Endothelial cell of umbilical vein (primary cell): ENCODE data around the gene CREB3L2. TPM values are rescaled to one million over a fixed set of nuclear protein-coding genes. Genes with fewer than 3 reads are reported as not detected.

Experiments
- BruUV-seq: library from RNA; stranded (reverse); fragments of 400-500 nt; replicated peaks from 2 replicates; lab custom pipeline; 2021; lab: Mats Ljungman, UMichigan
- CTCF ChIA-PET: fragments of 300-600, 350-600 bp; sonication (Branson Sonifier 250); formaldehyde crosslinking; loops from one replicate; lab custom pipeline; 2021; ENCODE audit warnings: antibody characterized with exemption, inconsistent platforms; lab: Charles Lee
- POLR2A ChIA-PET: fragments of 300-600, 350-600 bp; sonication (Branson Sonifier 250); formaldehyde crosslinking; loops from one replicate; lab custom pipeline; 2021; ENCODE audit warnings: antibody characterized with exemption, inconsistent platforms; lab: Charles Lee
- DNase-seq: peaks from one replicate; pipeline ENCODE4 v3.0.0-alpha.2; 2011; ENCODE audit warnings: low read depth, low spot score
- FAIRE-seq: peaks from 2 replicates; lab custom pipeline; 2011; peaks lifted over from hg19 to GRCh38; lab: Jason Lieb, UNC
- H2AFZ ChIP-seq: 2 replicates; pipeline ENCODE4 v1.6.0; 2012; ENCODE audit warnings: low read depth, low read length, control low read depth, inconsistent platforms
- H3K27ac ChIP-seq: 2 replicates; pipeline ENCODE4 v1.5.1; 2011; ENCODE audit warnings: low read depth, mild to moderate bottlenecking, control low read depth, low read length, moderate library complexity; ENCODE audit not compliant: insufficient read depth
- H3K27me3 ChIP-seq, 2 experiments: 2 replicates each; pipeline versions ENCODE4 v1.6.0 to v1.6.1; 2011; ENCODE audit warnings: low read length in 2 of 2, mixed read lengths in 1 of 2; ENCODE audit not compliant: control insufficient read depth in 2 of 2, insufficient read depth in 2 of 2
- H3K36me3 ChIP-seq, 2 experiments: 2 replicates in 1 of 2; 3 replicates in 1 of 2; pipeline ENCODE4 v1.5.1; 2011; ENCODE audit warnings: low read length in 2 of 2, mild to moderate bottlenecking in 1 of 2, moderate library complexity in 1 of 2; ENCODE audit not compliant: control insufficient read depth in 2 of 2, insufficient read depth in 2 of 2; ENCODE audit errors: extremely low read depth in 1 of 2
- H3K4me1 ChIP-seq: 3 replicates; pipeline ENCODE4 v1.5.1; 2011; ENCODE audit warnings: mild to moderate bottlenecking, low read length; ENCODE audit not compliant: control insufficient read depth, insufficient read depth; ENCODE audit errors: extremely low read depth
- H3K4me2 ChIP-seq: 2 replicates; pipeline ENCODE4 v1.6.1; 2011; ENCODE audit warnings: low read length, control low read depth, mixed read lengths; ENCODE audit not compliant: insufficient read depth
- H3K4me3 ChIP-seq, 3 experiments: fragments of 200-600 bp in 1 of 3; sonication (generic), shearing (Covaris generic) in 1 of 3; replicated peaks in 1 of 3; 2 replicates each; pipeline ENCODE4 v1.5.1; 2011 to 2016; ENCODE audit warnings: control low read depth in 3 of 3, low read length in 3 of 3, mild to moderate bottlenecking in 2 of 3, inconsistent platforms in 1 of 3, low read depth in 1 of 3, moderate library complexity in 1 of 3; ENCODE audit not compliant: insufficient read depth in 1 of 3
- H3K79me2 ChIP-seq: 2 replicates; pipeline ENCODE4 v1.6.0; 2012; ENCODE audit warnings: low read length, inconsistent platforms; ENCODE audit not compliant: control insufficient read depth, insufficient read depth
- H3K9ac ChIP-seq: replicated peaks from 2 replicates; pipeline ENCODE3; 2011; ENCODE audit warnings: low read length, control low read depth; ENCODE audit not compliant: insufficient read depth; ENCODE audit errors: extremely low read depth
- H3K9me1 ChIP-seq: replicated peaks from 3 replicates; pipeline ENCODE4 v1.6.0; 2011; ENCODE audit warnings: mild to moderate bottlenecking, low read length; ENCODE audit not compliant: control insufficient read depth, insufficient read depth; ENCODE audit errors: extremely low read depth
- H3K9me3 ChIP-seq: replicated peaks from 2 replicates; pipeline ENCODE4 v1.5.1; 2012; ENCODE audit warnings: low read length, inconsistent platforms; ENCODE audit not compliant: control insufficient read depth, insufficient read depth
- H4K20me1 ChIP-seq: replicated peaks from 2 replicates; pipeline ENCODE3; 2011; ENCODE audit warnings: mild to moderate bottlenecking, low read length; ENCODE audit not compliant: control insufficient read depth, insufficient read depth; ENCODE audit errors: extremely low read depth
- EZH2 ChIP-seq: IDR thresholded peaks from 2 replicates; pipeline ENCODE4 v1.6.1; 2012; ENCODE audit warnings: borderline replicate concordance, low read depth, mild to moderate bottlenecking, moderate library complexity, low read length, inconsistent platforms; ENCODE audit not compliant: severe bottlenecking
- FOS ChIP-seq: IDR thresholded peaks from 2 replicates; pipeline ENCODE4 v1.6.1; 2011; ENCODE audit warnings: mild to moderate bottlenecking, low read length, moderate library complexity, borderline replicate concordance; ENCODE audit not compliant: insufficient read depth
- GATA2 ChIP-seq: IDR thresholded peaks from 2 replicates; pipeline ENCODE4 v1.7.0; 2011; ENCODE audit warnings: low read depth, mild to moderate bottlenecking, moderate library complexity, mixed read lengths, low read length; ENCODE audit not compliant: insufficient read length, insufficient read depth
- JUN ChIP-seq: IDR thresholded peaks from 2 replicates; pipeline ENCODE4 v1.6.1; 2011; ENCODE audit warnings: borderline replicate concordance, low read depth; ENCODE audit not compliant: insufficient read length, insufficient read depth
- MYC ChIP-seq: IDR thresholded peaks from one replicate; pipeline ENCODE4 v1.6.1; 2011; ENCODE audit warnings: mild to moderate bottlenecking, low read depth, low read length
- POLR2A ChIP-seq: IDR thresholded peaks from 2 replicates; pipeline ENCODE4 v1.6.1; 2012; ENCODE audit warnings: low read depth, mild to moderate bottlenecking, control low read depth, low read length
- POLR2AphosphoS5 ChIP-seq: IDR thresholded peaks from 2 replicates; pipeline ENCODE4 v1.6.1; 2012; ENCODE audit warnings: low read depth, mild to moderate bottlenecking, control low read depth, low read length, moderate library complexity; ENCODE audit not compliant: insufficient read depth
- dilution Hi-C: fragments of 300-500 bp; cut with MboI; formaldehyde crosslinking; loops from one replicate; pipeline ENCODE4 v1.15.0; 2019; ENCODE audit warnings: low sequenced_read_pairs; ENCODE audit not compliant: extremely low pct_ligation_motif_present
- intact Hi-C: fragments of 100-400 bp; cut with micrococcal nuclease; formaldehyde crosslinking; loops from one replicate; pipeline ENCODE4 v1.10.0; 2022
- polyA plus RNA-seq, 4 experiments: library from polyadenylated mRNA; depleted of rRNA in 3 of 4; stranded (reverse) in 3 of 4; unstranded in 1 of 4; fragments of >200 nt; gene quantifications; 2 replicates each; pipeline versions ENCODE4 v1.2.1 to v1.2.3, GENCODE V29; 2011 to 2012; ENCODE audit warnings: missing spikeins in 1 of 4
- total RNA-seq: library from RNA; stranded (reverse); gene quantifications from 2 replicates; pipeline ENCODE4 v1.2.3, GENCODE V29; 2021
- TF ChIP-seq, protein P1 (sequence below), 2 donors: IDR thresholded peaks; 1 replicate in 1 of 2; 2 replicates in 1 of 2; pipeline ENCODE4 v1.5.1; 2011; ENCODE audit warnings: low read length in 2 of 2, mild to moderate bottlenecking in 2 of 2, moderate library complexity in 2 of 2, control low read depth in 1 of 2, inconsistent platforms in 1 of 2, low read depth in 1 of 2; ENCODE audit not compliant: insufficient read depth in 1 of 2; ENCODE audit errors: extremely low read depth in 1 of 2
- TF ChIP-seq, protein P2 (sequence below): IDR thresholded peaks from 2 replicates; pipeline ENCODE4 v1.6.1; 2011; ENCODE audit not compliant: insufficient read depth, insufficient read length

CREB3L2 gene
- total and polyA plus RNA-seq, 2 donors (not counting 3 experiments of a cell fraction or from before 2014, with no cell fraction given), result 32.1 to 93.4 TPM

DNA sequence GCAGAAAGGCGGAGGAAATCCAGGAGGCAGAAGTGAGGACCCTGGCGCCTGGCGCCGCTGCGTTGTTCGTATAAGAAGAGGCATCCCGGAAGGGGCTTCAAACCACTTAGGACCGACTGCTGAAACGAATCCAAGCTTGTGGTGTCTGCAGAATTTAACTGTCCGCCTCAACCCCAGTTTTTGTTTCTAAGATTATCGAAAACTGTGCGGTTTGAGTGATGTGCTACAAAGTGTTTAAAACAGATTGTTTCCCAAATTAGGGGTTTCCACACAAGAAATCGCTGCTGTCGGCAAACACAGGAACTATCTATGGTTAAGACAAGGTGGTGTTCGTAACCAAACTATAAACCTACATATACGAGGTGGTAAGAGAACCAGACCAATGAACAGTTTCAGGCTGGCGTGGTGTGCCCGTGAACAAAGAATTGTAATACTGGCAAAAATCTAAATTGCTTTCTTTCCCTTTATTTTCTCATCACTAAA is 154.3 kb downstream of the CREB3L2 start:
- peaks cover 2% of the 10 kb centered on the region for H3K4me1 ChIP-seq
- CTCF ChIA-PET, result interaction anchor here (1.0 kb wide), 1 partner anchor 13 kb away, joined by 3 read pairs; no protein-coding TSS in a partner anchor
- H3K9ac ChIP-seq, result no peak overlapping the region
- H3K9me3 ChIP-seq, result no peaks in the 10 kb centered on the region
- H4K20me1 ChIP-seq, result no peaks in the 10 kb centered on the region
- DNase-seq (peak; percentile 12), FAIRE-seq (no peak)
- H3K27me3 ChIP-seq, result peaks cover 34% of the 10 kb centered on the region in 2 experiments
- H3K79me2 ChIP-seq, result no peaks in the 10 kb centered on the region
- no TSS peak for BruUV-seq
- no peak overlapping the region for H3K4me2 ChIP-seq
- no peaks in the 10 kb centered on the region for H3K36me3 ChIP-seq
- no peaks in the 10 kb centered on the region for H3K9me1 ChIP-seq
- intact Hi-C loops, result loop anchor here (1.0 kb wide), 1 partner anchor 191 kb away; no protein-coding TSS in a partner anchor
- no peak overlapping the region for H3K27ac ChIP-seq
- no peak overlapping the region for H2AFZ ChIP-seq
- dilution Hi-C loops, result no loop called here
- TF ChIP-seq GATA2, result no peak
- no peak for TF ChIP-seq POLR2A
- TF ChIP-seq JUN, result no peak
- no peak for TF ChIP-seq MYC
- TF ChIP-seq, protein P1, sequence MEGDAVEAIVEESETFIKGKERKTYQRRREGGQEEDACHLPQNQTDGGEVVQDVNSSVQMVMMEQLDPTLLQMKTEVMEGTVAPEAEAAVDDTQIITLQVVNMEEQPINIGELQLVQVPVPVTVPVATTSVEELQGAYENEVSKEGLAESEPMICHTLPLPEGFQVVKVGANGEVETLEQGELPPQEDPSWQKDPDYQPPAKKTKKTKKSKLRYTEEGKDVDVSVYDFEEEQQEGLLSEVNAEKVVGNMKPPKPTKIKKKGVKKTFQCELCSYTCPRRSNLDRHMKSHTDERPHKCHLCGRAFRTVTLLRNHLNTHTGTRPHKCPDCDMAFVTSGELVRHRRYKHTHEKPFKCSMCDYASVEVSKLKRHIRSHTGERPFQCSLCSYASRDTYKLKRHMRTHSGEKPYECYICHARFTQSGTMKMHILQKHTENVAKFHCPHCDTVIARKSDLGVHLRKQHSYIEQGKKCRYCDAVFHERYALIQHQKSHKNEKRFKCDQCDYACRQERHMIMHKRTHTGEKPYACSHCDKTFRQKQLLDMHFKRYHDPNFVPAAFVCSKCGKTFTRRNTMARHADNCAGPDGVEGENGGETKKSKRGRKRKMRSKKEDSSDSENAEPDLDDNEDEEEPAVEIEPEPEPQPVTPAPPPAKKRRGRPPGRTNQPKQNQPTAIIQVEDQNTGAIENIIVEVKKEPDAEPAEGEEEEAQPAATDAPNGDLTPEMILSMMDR (IDR thresholded peaks at IDR 0.05; ENCODE audit: extremely low read depth in 1 of 2, insufficient read depth in 1 of 2, low read depth in 1 of 2, low read length in 2 of 2), result no peak
- TF ChIP-seq POLR2AphosphoS5, result no peak
- TF ChIP-seq, protein P2, sequence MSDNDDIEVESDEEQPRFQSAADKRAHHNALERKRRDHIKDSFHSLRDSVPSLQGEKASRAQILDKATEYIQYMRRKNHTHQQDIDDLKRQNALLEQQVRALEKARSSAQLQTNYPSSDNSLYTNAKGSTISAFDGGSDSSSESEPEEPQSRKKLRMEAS, result no peak
- TF ChIP-seq FOS, result no peak
- TF ChIP-seq EZH2, result no peak
- POLR2A ChIA-PET, result no interaction called here
- no peak overlapping the region for H3K4me3 ChIP-seq
